Keratinocyte (primary cell): ENCODE data around the gene ZSCAN21. TPM values are rescaled to one million over a fixed set of nuclear protein-coding genes. Genes with fewer than 3 reads are reported as not detected.

Experiments used
- DNase-seq: peaks from one replicate; pipeline ENCODE4 v3.0.0-alpha.2; 2011; ENCODE audit warnings: low read depth, missing footprints, low spot score
- FAIRE-seq: peaks from 2 replicates; lab custom pipeline; 2011; peaks lifted over from hg19 to GRCh38; lab: Jason Lieb, UNC
- H2AFZ ChIP-seq: 2 replicates; pipeline ENCODE4 v1.6.0; 2012; ENCODE audit warnings: low read length, control low read depth, inconsistent platforms; ENCODE audit not compliant: control insufficient read depth
- H3K27ac ChIP-seq: 2 replicates; pipeline ENCODE4 v1.5.1; 2011; ENCODE audit warnings: low read length; ENCODE audit not compliant: control insufficient read depth, insufficient read depth
- H3K27me3 ChIP-seq: 3 replicates; pipeline ENCODE4 v1.6.0; 2011; ENCODE audit warnings: low read length; ENCODE audit not compliant: control insufficient read depth, insufficient read depth; ENCODE audit errors: extremely low read depth
- H3K36me3 ChIP-seq, 2 experiments: 2 replicates in 1 of 2; 3 replicates in 1 of 2; pipeline ENCODE4 v1.5.1; 2011; ENCODE audit warnings: low read length in 2 of 2, mild to moderate bottlenecking in 1 of 2; ENCODE audit not compliant: control insufficient read depth in 2 of 2, insufficient read depth in 2 of 2; ENCODE audit errors: extremely low read depth in 1 of 2
- H3K4me1 ChIP-seq: 3 replicates; pipeline ENCODE4 v1.5.1; 2011; ENCODE audit warnings: low read length; ENCODE audit not compliant: control insufficient read depth, insufficient read depth; ENCODE audit errors: extremely low read depth
- H3K4me2 ChIP-seq: 3 replicates; pipeline ENCODE4 v1.6.0; 2011; ENCODE audit warnings: low read depth, low read length; ENCODE audit not compliant: control insufficient read depth, insufficient read depth; ENCODE audit errors: extremely low read depth
- H3K4me3 ChIP-seq, 3 experiments: fragments of 200-600 bp in 1 of 3; sonication (generic) in 1 of 3; 2 replicates in 2 of 3; 3 replicates in 1 of 3; pipeline ENCODE4 v1.5.1; 2011 to 2016; ENCODE audit warnings: low read length in 3 of 3, mild to moderate bottlenecking in 3 of 3, control low read depth in 2 of 3, inconsistent platforms in 1 of 3, low read depth in 1 of 3, mixed read lengths in 1 of 3, mixed run types in 1 of 3, moderate library complexity in 1 of 3; ENCODE audit not compliant: control insufficient read depth in 2 of 3, insufficient read depth in 2 of 3; ENCODE audit errors: extremely low read depth in 1 of 3
- H3K79me2 ChIP-seq: 2 replicates; pipeline ENCODE4 v1.6.0; 2012; ENCODE audit warnings: low read length; ENCODE audit not compliant: control insufficient read depth, insufficient read depth
- H3K9ac ChIP-seq: 3 replicates; pipeline ENCODE4 v1.6.0; 2011; ENCODE audit warnings: low read length; ENCODE audit not compliant: control insufficient read depth, insufficient read depth; ENCODE audit errors: extremely low read depth
- H3K9me1 ChIP-seq: 3 replicates; pipeline ENCODE4 v1.6.0; 2011; ENCODE audit warnings: low read length; ENCODE audit not compliant: control insufficient read depth, insufficient read depth; ENCODE audit errors: extremely low read depth
- H3K9me3 ChIP-seq: 2 replicates; pipeline ENCODE4 v1.5.1; 2012; ENCODE audit warnings: low read depth, low read length; ENCODE audit not compliant: control insufficient read depth
- H4K20me1 ChIP-seq: 3 replicates; pipeline ENCODE4 v1.6.0; 2011; ENCODE audit warnings: low read length; ENCODE audit not compliant: control insufficient read depth, insufficient read depth; ENCODE audit errors: extremely low read depth
- EZH2 ChIP-seq: IDR thresholded peaks from one replicate; pipeline ENCODE4 v1.6.1; 2012; ENCODE audit warnings: inconsistent platforms, mild to moderate bottlenecking, low read length, moderate library complexity
- dilution Hi-C: fragments of 300-500 bp; cut with MboI; formaldehyde crosslinking; loops from one replicate; pipeline ENCODE4 v1.7.0; 2020; ENCODE audit warnings: low sequenced_read_pairs; ENCODE audit not compliant: extremely low pct_ligation_motif_present
- polyA plus RNA-seq, 5 experiments: library from polyadenylated mRNA; depleted of rRNA in 3 of 5; stranded (reverse) in 3 of 5; stranded (forward) in 1 of 5; unstranded in 1 of 5; fragments of >200 nt; gene quantifications; 1 replicate in 1 of 5; 2 replicates in 3 of 5; 3 replicates in 1 of 5; pipeline versions ENCODE4 v1.2.1 to v1.2.3, GENCODE V29; 2011 to 2012; ENCODE audit warnings: missing spikeins in 2 of 5, low read depth in 1 of 5, low replicate concordance in 1 of 5
- small RNA-seq, 3 experiments: library from RNA; depleted of rRNA; stranded (forward); fragments of <200 nt; gene quantifications; one replicate each; pipeline ENCODE3, GENCODE V24; 2012; ENCODE audit warnings: low read depth in 3 of 3, low replicate concordance in 1 of 3; ENCODE audit not compliant: insufficient read length in 3 of 3
- TF ChIP-seq, protein P1 (sequence below), 3 experiments: IDR thresholded peaks in 1 of 3; conservative IDR thresholded peaks in 1 of 3; optimal IDR thresholded peaks in 1 of 3; 2 replicates in 2 of 3; 3 replicates in 1 of 3; pipeline versions ENCODE3 to v1.5.1; 2011; ENCODE audit warnings: low read length in 3 of 3, mild to moderate bottlenecking in 3 of 3, moderate library complexity in 2 of 3, control low read depth in 1 of 3, inconsistent platforms in 1 of 3; ENCODE audit not compliant: insufficient read depth in 2 of 3; ENCODE audit errors: extremely low read depth in 1 of 3

ZSCAN21 gene
- polyA plus RNA-seq, 1 donor (not counting 4 experiments of a cell fraction or from before 2014, with no cell fraction given), result 12.6 TPM

DNA sequence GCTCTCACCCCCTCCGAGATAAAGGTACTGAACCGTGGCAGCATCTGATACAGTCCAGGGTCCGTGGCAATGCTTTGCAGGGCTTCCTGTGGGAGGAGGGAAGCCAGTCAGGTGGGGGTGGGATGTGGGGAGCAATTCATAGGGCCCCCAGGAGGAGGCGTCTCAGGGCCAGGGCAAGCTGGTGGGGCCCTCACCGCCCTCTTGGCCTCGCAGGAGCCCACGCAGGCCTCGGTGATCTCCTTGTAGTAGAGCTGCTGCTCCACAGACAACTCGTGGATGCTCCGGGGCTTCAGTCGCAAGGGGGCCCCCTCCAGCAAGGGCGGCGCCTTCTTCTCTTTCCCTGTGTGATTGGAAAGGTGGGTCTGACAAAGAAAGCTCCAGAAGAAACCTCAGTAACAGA, 62.3 kb downstream of the ZSCAN21 start:
- Histone ChIP-seq H3K27me3 (no peaks in the 10 kb centered on the region), H2AFZ (no peak overlapping the region), H3K27ac (no peak overlapping the region), H3K79me2 (no peaks in the 10 kb centered on the region), H3K4me1 (no peaks in the 10 kb centered on the region), H3K4me2 (no peak overlapping the region), H3K36me3 (peaks cover 17 to 26% of the 10 kb centered on the region in 2 experiments), H3K9ac (no peak overlapping the region), H4K20me1 (no peaks in the 10 kb centered on the region), H3K9me3 (no peaks in the 10 kb centered on the region), H3K4me3 (no peak overlapping the region), H3K9me1 (no peaks in the 10 kb centered on the region)
- no peak for FAIRE-seq
- dilution Hi-C loops, result no loop called here
- TF ChIP-seq, protein P1, sequence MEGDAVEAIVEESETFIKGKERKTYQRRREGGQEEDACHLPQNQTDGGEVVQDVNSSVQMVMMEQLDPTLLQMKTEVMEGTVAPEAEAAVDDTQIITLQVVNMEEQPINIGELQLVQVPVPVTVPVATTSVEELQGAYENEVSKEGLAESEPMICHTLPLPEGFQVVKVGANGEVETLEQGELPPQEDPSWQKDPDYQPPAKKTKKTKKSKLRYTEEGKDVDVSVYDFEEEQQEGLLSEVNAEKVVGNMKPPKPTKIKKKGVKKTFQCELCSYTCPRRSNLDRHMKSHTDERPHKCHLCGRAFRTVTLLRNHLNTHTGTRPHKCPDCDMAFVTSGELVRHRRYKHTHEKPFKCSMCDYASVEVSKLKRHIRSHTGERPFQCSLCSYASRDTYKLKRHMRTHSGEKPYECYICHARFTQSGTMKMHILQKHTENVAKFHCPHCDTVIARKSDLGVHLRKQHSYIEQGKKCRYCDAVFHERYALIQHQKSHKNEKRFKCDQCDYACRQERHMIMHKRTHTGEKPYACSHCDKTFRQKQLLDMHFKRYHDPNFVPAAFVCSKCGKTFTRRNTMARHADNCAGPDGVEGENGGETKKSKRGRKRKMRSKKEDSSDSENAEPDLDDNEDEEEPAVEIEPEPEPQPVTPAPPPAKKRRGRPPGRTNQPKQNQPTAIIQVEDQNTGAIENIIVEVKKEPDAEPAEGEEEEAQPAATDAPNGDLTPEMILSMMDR (optimal IDR thresholded peaks at IDR 0.05 in 1 of 3, IDR thresholded peaks at IDR 0.05 in 1 of 3, conservative IDR thresholded peaks at IDR 0.05 in 1 of 3; ENCODE audit: extremely low read depth in 1 of 3, insufficient read depth in 2 of 3, low read length in 3 of 3), result no peak
- no peak for TF ChIP-seq EZH2
- no peak for DNase-seq

Small RNAs within 50 kb of the gene (small RNA-seq; reads per million reads assigned to genes)
- 410 to 20,047 (median 18,698) reads per million in 3 experiments for gene MIR106B
- 622 to 9,902 (median 7,645) reads per million in 3 experiments for gene MIR25
- gene MIR93, result 257 to 5,378 (median 4,167) reads per million in 3 experiments

Other genes starting within 250 kb of the ZSCAN21 start
- gene CYP3A43, start 221.8 kb upstream of the ZSCAN21 start, polyA plus RNA-seq, result not detected in 3 replicates
- gene OR2AE1, start 172.7 kb upstream of the ZSCAN21 start, polyA plus RNA-seq, result 0.09 TPM in 1 of 3 replicates, not detected in the others
- gene TRIM4, start 130.2 kb upstream of the ZSCAN21 start, polyA plus RNA-seq, result 17.9 to 25.5 TPM (median 19.7 TPM) in 3 replicates
- gene GJC3, start 120.2 kb upstream of the ZSCAN21 start, polyA plus RNA-seq, result not detected in 3 replicates
- gene AZGP1, start 73.7 kb upstream of the ZSCAN21 start, polyA plus RNA-seq, result 0.14 to 1.3 TPM (median 1.3 TPM) in 3 replicates
- 20.6 to 26.8 TPM (median 24.7 TPM) in 3 replicates for gene ZKSCAN1, start 34.2 kb upstream of the ZSCAN21 start, polyA plus RNA-seq
- 16.6 to 17.7 TPM (median 16.8 TPM) in 3 replicates for gene ZNF3, start 31.9 kb downstream of the ZSCAN21 start, polyA plus RNA-seq
- 144 to 184 TPM (median 171 TPM) in 3 replicates for gene COPS6, start 39.2 kb downstream of the ZSCAN21 start, polyA plus RNA-seq
- gene MCM7, start 51.6 kb downstream of the ZSCAN21 start, polyA plus RNA-seq, result 23.7 to 60.0 TPM (median 46.8 TPM) in 3 replicates
- gene AP4M1, start 51.9 kb downstream of the ZSCAN21 start, polyA plus RNA-seq, result 13.7 to 15.2 TPM (median 14.2 TPM) in 3 replicates
- 4.5 to 11.7 TPM (median 7.6 TPM) in 3 replicates for gene TAF6, start 69.6 kb downstream of the ZSCAN21 start, polyA plus RNA-seq
- gene CNPY4, start 69.9 kb downstream of the ZSCAN21 start, polyA plus RNA-seq, result 7.7 to 9.9 TPM (median 9.8 TPM) in 3 replicates
- gene MBLAC1, start 77.2 kb downstream of the ZSCAN21 start, polyA plus RNA-seq, result 0.21 to 0.50 TPM (median 0.46 TPM) in 3 replicates
- gene LAMTOR4, start 99.1 kb downstream of the ZSCAN21 start, polyA plus RNA-seq, result 99.2 to 151 TPM (median 115 TPM) in 3 replicates
- 3.1 to 4.7 TPM (median 4.4 TPM) in 3 replicates for gene TRAPPC14, start 108.9 kb downstream of the ZSCAN21 start, polyA plus RNA-seq
- 1.5 to 2.7 TPM (median 1.5 TPM) in 3 replicates for gene GAL3ST4, start 118.8 kb downstream of the ZSCAN21 start, polyA plus RNA-seq
- gene GPC2, start 127.6 kb downstream of the ZSCAN21 start, polyA plus RNA-seq, result 0.55 to 0.81 TPM (median 0.61 TPM) in 3 replicates
- gene STAG3, start 128.1 kb downstream of the ZSCAN21 start, polyA plus RNA-seq, result 0.10 to 0.28 TPM (median 0.15 TPM) in 3 replicates
- 0.31 to 0.41 TPM (median 0.36 TPM) in 3 replicates for gene PVRIG, start 170.2 kb downstream of the ZSCAN21 start, polyA plus RNA-seq